RWPE1 (cell line): ENCODE data around the gene TBC1D25.
A peak's percentile ranks its signal among the peaks of the same experiment; 100 is the strongest.
"Not testable (repeated sequence)": the region's sequence is repeated elsewhere in the genome, so short reads cannot be mapped to it uniquely, and the experiment has no call there.

Experiments used
- CTCF ChIA-PET: fragments of 350-600 bp; sonication (Branson Sonifier 250); formaldehyde crosslinking; extraction: SDS; loops from one replicate; lab custom pipeline; 2021; lab: Yijun Ruan, JAX
- POLR2A ChIA-PET: fragments of 400-600 bp; formaldehyde crosslinking; extraction: SDS; loops from one replicate; lab custom pipeline; 2020; ENCODE audit warnings: antibody characterized with exemption; ENCODE audit not compliant: low non-redundant PET; lab: Yijun Ruan, JAX
- DNase-seq: peaks from one replicate; pipeline ENCODE4 v3.0.0; 2012; ENCODE audit warnings: low spot score
- H3K27ac ChIP-seq: fragments of 450-650 bp; 2 replicates; pipeline ENCODE4 v1.5.1; 2017
- TF ChIP-seq, protein P1 (sequence below): fragments of 450-650 bp; conservative IDR thresholded peaks from 2 replicates; pipeline ENCODE4 v1.5.1; 2017; ENCODE audit warnings: low read depth, mild to moderate bottlenecking

The TBC1D25 gene

DNA sequence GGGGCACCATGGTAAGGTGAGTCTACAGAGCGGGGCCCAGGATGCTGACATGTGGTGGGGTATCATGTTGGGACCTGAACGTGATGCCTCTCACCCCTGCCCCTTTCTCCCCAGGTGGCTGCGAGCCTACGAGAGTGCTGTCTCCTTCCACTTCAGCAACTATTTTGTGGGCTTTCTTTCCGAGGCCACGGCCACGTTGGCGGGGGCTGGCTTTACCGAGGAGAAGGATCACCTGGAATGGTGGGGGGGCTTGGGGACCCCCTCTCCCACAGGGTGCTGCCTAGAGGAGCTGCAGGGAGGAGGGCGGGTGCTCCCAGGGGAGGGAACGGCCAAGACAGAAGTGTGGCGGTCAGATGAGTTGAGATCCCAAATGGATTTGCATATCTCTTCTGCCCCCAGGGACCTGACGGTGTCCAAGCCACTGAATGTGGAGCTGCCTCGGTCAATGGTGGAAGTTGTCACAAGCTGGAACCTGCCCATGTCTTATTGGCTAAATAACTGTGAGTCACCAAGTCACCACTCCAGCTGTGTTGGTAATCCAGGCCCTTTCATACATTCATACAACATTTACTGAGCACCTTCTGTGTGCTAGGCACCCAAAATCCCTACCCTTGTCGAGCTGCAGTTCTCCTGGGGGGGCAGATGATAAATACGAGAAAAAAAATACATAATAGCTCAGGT, 25.2 kb upstream of the TBC1D25 start:
- TF ChIP-seq, protein P1, sequence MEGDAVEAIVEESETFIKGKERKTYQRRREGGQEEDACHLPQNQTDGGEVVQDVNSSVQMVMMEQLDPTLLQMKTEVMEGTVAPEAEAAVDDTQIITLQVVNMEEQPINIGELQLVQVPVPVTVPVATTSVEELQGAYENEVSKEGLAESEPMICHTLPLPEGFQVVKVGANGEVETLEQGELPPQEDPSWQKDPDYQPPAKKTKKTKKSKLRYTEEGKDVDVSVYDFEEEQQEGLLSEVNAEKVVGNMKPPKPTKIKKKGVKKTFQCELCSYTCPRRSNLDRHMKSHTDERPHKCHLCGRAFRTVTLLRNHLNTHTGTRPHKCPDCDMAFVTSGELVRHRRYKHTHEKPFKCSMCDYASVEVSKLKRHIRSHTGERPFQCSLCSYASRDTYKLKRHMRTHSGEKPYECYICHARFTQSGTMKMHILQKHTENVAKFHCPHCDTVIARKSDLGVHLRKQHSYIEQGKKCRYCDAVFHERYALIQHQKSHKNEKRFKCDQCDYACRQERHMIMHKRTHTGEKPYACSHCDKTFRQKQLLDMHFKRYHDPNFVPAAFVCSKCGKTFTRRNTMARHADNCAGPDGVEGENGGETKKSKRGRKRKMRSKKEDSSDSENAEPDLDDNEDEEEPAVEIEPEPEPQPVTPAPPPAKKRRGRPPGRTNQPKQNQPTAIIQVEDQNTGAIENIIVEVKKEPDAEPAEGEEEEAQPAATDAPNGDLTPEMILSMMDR = no peak
- ChIA-PET CTCF (interaction anchor here (0.6 kb wide), 1 partner anchor 40 kb away, joined by 3 read pairs; no protein-coding TSS in a partner anchor), POLR2A (no interaction called here)
- no peak for DNase-seq
- peak overlapping the region; percentile 65 for H3K27ac ChIP-seq

DNA sequence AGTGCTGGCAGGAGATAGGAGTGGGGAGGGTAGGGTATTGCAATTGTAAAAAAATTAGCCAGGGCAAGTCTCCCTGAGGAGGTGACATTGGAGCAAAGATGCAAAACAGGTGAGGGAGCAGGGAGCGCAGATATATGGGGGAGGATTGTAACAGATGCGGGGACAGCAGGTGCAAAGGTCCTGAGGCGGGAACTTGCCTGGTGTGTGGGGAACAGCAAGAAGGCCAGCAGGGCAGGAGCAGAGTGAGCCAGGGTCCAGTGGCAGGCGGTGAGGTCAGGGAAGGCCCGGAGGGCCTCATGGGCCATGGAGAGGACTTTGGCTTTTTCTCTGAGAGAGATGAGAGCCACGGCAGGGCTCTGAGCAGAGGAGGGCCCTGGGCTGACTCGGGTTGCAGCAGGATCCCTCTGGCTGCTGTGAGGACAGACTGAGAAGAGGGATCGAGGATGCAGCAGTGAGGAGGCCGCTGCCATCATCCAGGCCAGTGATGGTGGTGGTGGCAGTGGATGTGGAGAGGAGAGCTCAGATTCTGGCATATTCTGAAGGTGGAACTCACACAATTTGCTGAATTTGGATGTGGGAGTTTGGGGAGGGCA, 24.6 kb upstream of the TBC1D25 start:
- peak overlapping the region; percentile 65 for H3K27ac ChIP-seq
- DNase-seq = no peak
- CTCF ChIA-PET = interaction anchor here (0.6 kb wide), 1 partner anchor 41 kb away, joined by 3 read pairs; no protein-coding TSS in a partner anchor
- POLR2A ChIA-PET = no interaction called here
- TF ChIP-seq, protein P1 = no peak

DNA sequence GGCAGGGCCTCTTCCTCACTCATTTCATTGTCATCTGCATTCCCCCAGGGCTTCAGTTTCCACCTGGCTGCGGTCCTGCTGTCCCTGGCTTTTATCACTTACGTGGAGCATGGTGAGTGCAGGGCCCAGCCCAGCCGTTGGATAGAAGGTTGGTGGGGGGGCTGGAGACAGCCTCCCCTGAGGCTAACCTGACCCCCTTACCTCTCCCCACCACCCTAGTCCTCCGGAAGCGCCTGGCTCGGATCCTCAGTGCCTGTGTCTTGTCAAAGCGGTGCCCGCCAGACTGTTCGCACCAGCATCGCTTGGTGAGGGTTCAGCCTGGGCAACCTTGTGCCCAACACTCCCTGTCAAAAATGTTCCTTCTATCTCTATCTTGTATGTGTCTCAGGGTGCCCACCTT, 23.7 kb upstream of the TBC1D25 start:
- TF ChIP-seq, protein P1 = no peak
- peak overlapping the region; percentile 65 for H3K27ac ChIP-seq
- ChIA-PET CTCF (no interaction called here), POLR2A (no interaction called here)
- DNase-seq = no peak

- TF ChIP-seq, protein P1 = no peak
These were observed 23.2 kb upstream of the TBC1D25 start for GRCh38 chrX:48516285-48516684.

DNA sequence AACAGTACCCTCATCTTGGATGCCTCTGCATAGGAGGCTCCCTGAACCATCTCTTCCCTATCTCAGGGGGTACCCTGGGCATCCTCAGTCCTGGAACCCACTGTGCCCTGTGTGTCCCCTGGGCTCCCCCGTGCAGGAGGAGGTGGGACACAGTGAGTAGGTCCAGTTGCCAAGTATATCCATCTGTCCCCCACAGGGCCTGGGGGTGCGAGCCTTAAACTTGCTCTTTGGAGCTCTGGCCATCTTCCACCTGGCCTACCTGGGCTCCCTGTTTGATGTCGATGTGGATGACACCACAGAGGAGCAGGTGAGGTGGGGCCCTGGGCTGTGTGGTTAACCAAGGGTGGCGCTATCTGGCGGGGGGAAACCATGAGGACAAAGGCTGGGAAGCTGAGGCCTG, 22.5 kb upstream of the TBC1D25 start:
- H3K27ac ChIP-seq = peak overlapping the region; percentile 24; the same call in 1 of the 2 replicates
- DNase-seq = no peak
- CTCF ChIA-PET = no interaction called here
- TF ChIP-seq, protein P1 = no peak
- POLR2A ChIA-PET = no interaction called here

More at GRCh38 chrX:48516285-48516684, 23.2 kb upstream of the TBC1D25 start:
- no peak for DNase-seq
- POLR2A ChIA-PET = no interaction called here
- CTCF ChIA-PET = no interaction called here
- peak overlapping the region; percentile 24; the same call in 1 of the 2 replicates for H3K27ac ChIP-seq

- DNase-seq, CTCF ChIA-PET: not testable (repeated sequence)
- POLR2A ChIA-PET = interaction anchor here (0.5 kb wide), 1 partner anchor 32 kb away, joined by 3 read pairs; no protein-coding TSS in a partner anchor
- peak overlapping the region; percentile 44; the same call in 1 of the 2 replicates for H3K27ac ChIP-seq
These were observed 20.0 kb upstream of the TBC1D25 start for GRCh38 chrX:48519481-48519880.

DNA sequence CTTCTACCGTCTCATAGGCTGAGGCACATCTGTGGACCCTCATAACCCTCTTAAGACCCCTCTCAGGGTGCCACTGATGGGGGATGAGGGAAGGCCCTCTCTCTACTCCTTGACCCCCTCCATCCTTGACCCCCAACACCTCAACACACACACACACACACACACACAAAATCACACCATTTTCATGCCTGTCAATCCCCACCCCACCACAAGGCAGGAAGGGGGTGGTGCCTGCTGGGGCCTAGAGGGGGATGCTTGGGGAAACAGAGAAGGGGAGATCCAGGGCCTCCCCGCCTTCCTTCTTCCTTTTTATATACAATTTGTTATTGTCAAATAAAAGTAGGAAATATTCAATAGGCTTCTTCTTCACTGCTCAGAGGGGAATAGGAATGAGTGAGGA, 19.1 kb upstream of the TBC1D25 start:
- ChIA-PET CTCF (no interaction called here), POLR2A (no interaction called here)
- peak overlapping the region; percentile 84 for H3K27ac ChIP-seq
- no peak for DNase-seq
- TF ChIP-seq, protein P1 = no peak
